ENCODE results near the gene PHACTR3.

DNA sequence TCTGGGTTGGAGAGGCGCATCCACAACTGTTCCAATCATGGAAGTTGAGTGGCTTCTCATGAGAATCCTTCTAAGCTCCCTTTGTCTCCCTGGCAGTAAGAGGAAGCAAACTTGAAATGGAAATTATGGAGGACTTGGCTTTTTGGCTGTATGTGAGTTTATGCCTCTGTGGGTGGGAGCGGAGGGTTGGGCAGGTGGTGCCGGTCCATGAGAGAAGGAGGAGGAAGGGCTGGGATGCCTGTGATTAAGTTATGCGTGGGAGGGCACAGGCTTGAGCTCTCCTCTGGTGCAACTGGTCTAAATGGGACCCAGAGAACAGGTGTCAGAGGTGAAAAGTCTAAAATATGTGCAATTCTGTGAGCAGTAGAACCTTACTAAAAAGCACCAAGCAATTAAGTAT, 2.2 kb downstream of the PHACTR3 start:
- TF ChIP-seq SIN3A (IDR thresholded peaks at IDR 0.05; ENCODE audit: low read depth) = no peak
- TF ChIP-seq SP1 (IDR thresholded peaks at IDR 0.05; ENCODE audit: low read depth) = no peak
- no peak for TF ChIP-seq YY1 (IDR thresholded peaks at IDR 0.05; ENCODE audit: extremely low read depth, insufficient replicate concordance, low read depth, low read length)

All from HCT116 (cell line).